ENCODE results near the gene PRKAG2.

PRKAG2 gene

GRCh38 chr7:151816562-151817314 lies 60.2 kb downstream of the PRKAG2 start:
- no peak overlapping the region for H3K4me3 ChIP-seq (ENCODE audit: low read depth, low read length)
- no peak for TF ChIP-seq CTCF (IDR thresholded peaks at IDR 0.05; ENCODE audit: insufficient read depth, low read depth, low read length, missing control alignments)
- DNase-seq (ENCODE audit: low read depth) = no peak

GRCh38 chr7:151815419-151815818 lies 61.5 kb downstream of the PRKAG2 start:
- no peak overlapping the region for H3K4me3 ChIP-seq (ENCODE audit: low read depth, low read length)
- no peak for DNase-seq (ENCODE audit: low read depth)
- no peak for TF ChIP-seq CTCF (IDR thresholded peaks at IDR 0.05; ENCODE audit: insufficient read depth, low read depth, low read length, missing control alignments)

GRCh38 chr7:151814400-151815009 lies 62.4 kb downstream of the PRKAG2 start:
- no peak for TF ChIP-seq CTCF (IDR thresholded peaks at IDR 0.05; ENCODE audit: insufficient read depth, low read depth, low read length, missing control alignments)
- DNase-seq (ENCODE audit: low read depth) = no peak
- H3K4me3 ChIP-seq (ENCODE audit: low read depth, low read length) = no peak overlapping the region

- no peak overlapping the region for H3K4me3 ChIP-seq (ENCODE audit: low read depth, low read length)
- DNase-seq (ENCODE audit: low read depth) = no peak
- no peak for TF ChIP-seq CTCF (IDR thresholded peaks at IDR 0.05; ENCODE audit: insufficient read depth, low read depth, low read length, missing control alignments)
These were observed 62.9 kb downstream of the PRKAG2 start for GRCh38 chr7:151813997-151814396.

- DNase-seq (ENCODE audit: low read depth) = no peak
- no peak for TF ChIP-seq CTCF (IDR thresholded peaks at IDR 0.05; ENCODE audit: insufficient read depth, low read depth, low read length, missing control alignments)
- H3K4me3 ChIP-seq (ENCODE audit: low read depth, low read length) = no peak overlapping the region
These were observed 63.5 kb downstream of the PRKAG2 start for GRCh38 chr7:151813445-151813844.

- no peak for TF ChIP-seq CTCF (IDR thresholded peaks at IDR 0.05; ENCODE audit: insufficient read depth, low read depth, low read length, missing control alignments)
- no peak overlapping the region for H3K4me3 ChIP-seq (ENCODE audit: low read depth, low read length)
- DNase-seq (ENCODE audit: low read depth) = no peak
These were observed 63.9 kb downstream of the PRKAG2 start for GRCh38 chr7:151812967-151813366.
